ENCODE data around the gene MBD5. TPM values are rescaled to one million over a fixed set of nuclear protein-coding genes. Genes with fewer than 3 reads are reported as not detected.

MBD5 gene
- polyA plus RNA-seq, 1 donor (not counting 4 experiments of a cell fraction or from before 2014, with no cell fraction given), result 20.1 TPM

DNA sequence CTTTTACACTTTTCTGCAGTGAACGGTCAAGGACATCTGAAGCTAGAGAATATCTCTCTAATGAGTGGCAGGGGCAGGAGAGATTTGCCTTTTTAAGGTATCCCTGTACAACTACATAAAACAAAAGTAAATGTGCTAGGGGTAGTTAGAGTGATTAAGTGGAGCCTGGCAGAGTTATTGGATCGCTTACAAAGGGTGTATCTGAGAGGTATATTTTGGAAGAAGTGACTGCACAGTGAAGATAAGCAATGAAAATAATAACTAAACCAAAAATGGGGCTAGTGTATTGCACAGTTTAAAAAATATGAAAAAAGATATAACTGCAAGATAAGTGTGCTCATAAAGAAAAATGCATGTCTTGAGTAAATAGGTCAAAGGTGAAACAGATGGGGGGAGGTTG lies 430.2 kb downstream of the MBD5 start:
- no peaks in the 10 kb centered on the region for H3K79me2 ChIP-seq (ENCODE audit: control insufficient read depth, insufficient read depth, low read length)
- no peak overlapping the region for H3K27ac ChIP-seq (ENCODE audit: control insufficient read depth, insufficient read depth, low read length)
- FAIRE-seq (no peak), DNase-seq (ENCODE audit: low read depth, low spot score) (no peak)
- dilution Hi-C loops (cut with MboI; ENCODE audit: extremely low pct_ligation_motif_present, low sequenced_read_pairs), result no loop called here
- H3K4me3 ChIP-seq (ENCODE audit: control insufficient read depth in 2 of 3, extremely low read depth in 1 of 3, insufficient read depth in 2 of 3, low read depth in 1 of 3, low read length in 3 of 3), result no peak overlapping the region
- H3K9me1 ChIP-seq (ENCODE audit: control insufficient read depth, extremely low read depth, insufficient read depth, low read length), result no peaks in the 10 kb centered on the region
- TF ChIP-seq EZH2 (IDR thresholded peaks at IDR 0.05; ENCODE audit: low read length), result no peak
- TF ChIP-seq, protein P1, sequence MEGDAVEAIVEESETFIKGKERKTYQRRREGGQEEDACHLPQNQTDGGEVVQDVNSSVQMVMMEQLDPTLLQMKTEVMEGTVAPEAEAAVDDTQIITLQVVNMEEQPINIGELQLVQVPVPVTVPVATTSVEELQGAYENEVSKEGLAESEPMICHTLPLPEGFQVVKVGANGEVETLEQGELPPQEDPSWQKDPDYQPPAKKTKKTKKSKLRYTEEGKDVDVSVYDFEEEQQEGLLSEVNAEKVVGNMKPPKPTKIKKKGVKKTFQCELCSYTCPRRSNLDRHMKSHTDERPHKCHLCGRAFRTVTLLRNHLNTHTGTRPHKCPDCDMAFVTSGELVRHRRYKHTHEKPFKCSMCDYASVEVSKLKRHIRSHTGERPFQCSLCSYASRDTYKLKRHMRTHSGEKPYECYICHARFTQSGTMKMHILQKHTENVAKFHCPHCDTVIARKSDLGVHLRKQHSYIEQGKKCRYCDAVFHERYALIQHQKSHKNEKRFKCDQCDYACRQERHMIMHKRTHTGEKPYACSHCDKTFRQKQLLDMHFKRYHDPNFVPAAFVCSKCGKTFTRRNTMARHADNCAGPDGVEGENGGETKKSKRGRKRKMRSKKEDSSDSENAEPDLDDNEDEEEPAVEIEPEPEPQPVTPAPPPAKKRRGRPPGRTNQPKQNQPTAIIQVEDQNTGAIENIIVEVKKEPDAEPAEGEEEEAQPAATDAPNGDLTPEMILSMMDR (optimal IDR thresholded peaks at IDR 0.05 in 1 of 3, IDR thresholded peaks at IDR 0.05 in 1 of 3, conservative IDR thresholded peaks at IDR 0.05 in 1 of 3; ENCODE audit: extremely low read depth in 1 of 3, insufficient read depth in 2 of 3, low read length in 3 of 3), result no peak
- no peaks in the 10 kb centered on the region for H3K9me3 ChIP-seq (ENCODE audit: control insufficient read depth, low read depth, low read length)
- no peaks in the 10 kb centered on the region for H3K4me1 ChIP-seq (ENCODE audit: control insufficient read depth, extremely low read depth, insufficient read depth, low read length)
- H3K36me3 ChIP-seq (ENCODE audit: control insufficient read depth in 2 of 2, extremely low read depth in 1 of 2, insufficient read depth in 2 of 2, low read length in 2 of 2), result no peaks in the 10 kb centered on the region
- no peak overlapping the region for H3K4me2 ChIP-seq (ENCODE audit: control insufficient read depth, extremely low read depth, insufficient read depth, low read depth, low read length)
- no peak overlapping the region for H2AFZ ChIP-seq (ENCODE audit: control insufficient read depth, low read length)
- no peaks in the 10 kb centered on the region for H3K27me3 ChIP-seq (ENCODE audit: control insufficient read depth, extremely low read depth, insufficient read depth, low read length)
- H4K20me1 ChIP-seq (ENCODE audit: control insufficient read depth, extremely low read depth, insufficient read depth, low read length), result no peaks in the 10 kb centered on the region
- no peak overlapping the region for H3K9ac ChIP-seq (ENCODE audit: control insufficient read depth, extremely low read depth, insufficient read depth, low read length)

DNA sequence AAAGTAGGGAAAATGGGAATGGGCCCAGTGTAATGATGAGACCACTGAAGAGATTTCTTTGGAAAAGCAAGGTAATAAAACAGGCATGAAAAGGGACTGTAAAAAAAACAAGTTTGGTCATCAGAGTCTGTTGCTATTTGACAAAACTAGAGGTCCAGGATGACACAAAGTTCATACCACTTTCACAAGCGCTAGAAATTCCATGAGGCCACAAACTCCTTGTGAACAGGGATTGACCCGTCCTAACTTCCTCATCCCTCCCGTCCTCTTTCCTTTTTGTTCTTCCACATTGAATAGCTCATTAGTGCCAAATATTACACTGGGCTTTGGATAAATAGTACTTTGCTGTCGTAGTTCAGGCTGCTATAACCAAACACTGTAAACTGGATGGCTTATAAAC lies 434.9 kb downstream of the MBD5 start:
- dilution Hi-C loops (cut with MboI; ENCODE audit: extremely low pct_ligation_motif_present, low sequenced_read_pairs), result no loop called here
- FAIRE-seq, result no peak
- H3K4me1 ChIP-seq (ENCODE audit: control insufficient read depth, extremely low read depth, insufficient read depth, low read length), result no peaks in the 10 kb centered on the region

More for the DNA sequence above, 434.9 kb downstream of the MBD5 start:
- Histone ChIP-seq H3K79me2 (ENCODE audit: control insufficient read depth, insufficient read depth, low read length) (no peaks in the 10 kb centered on the region), H3K9me1 (ENCODE audit: control insufficient read depth, extremely low read depth, insufficient read depth, low read length) (no peaks in the 10 kb centered on the region), H3K4me3 (ENCODE audit: control insufficient read depth in 2 of 3, extremely low read depth in 1 of 3, insufficient read depth in 2 of 3, low read depth in 1 of 3, low read length in 3 of 3) (no peak overlapping the region), H3K27ac (ENCODE audit: control insufficient read depth, insufficient read depth, low read length) (no peak overlapping the region), H3K27me3 (ENCODE audit: control insufficient read depth, extremely low read depth, insufficient read depth, low read length) (no peaks in the 10 kb centered on the region), H3K36me3 (ENCODE audit: control insufficient read depth in 2 of 2, extremely low read depth in 1 of 2, insufficient read depth in 2 of 2, low read length in 2 of 2) (no peaks in the 10 kb centered on the region), H3K9ac (ENCODE audit: control insufficient read depth, extremely low read depth, insufficient read depth, low read length) (no peak overlapping the region), H4K20me1 (ENCODE audit: control insufficient read depth, extremely low read depth, insufficient read depth, low read length) (no peaks in the 10 kb centered on the region), H3K4me2 (ENCODE audit: control insufficient read depth, extremely low read depth, insufficient read depth, low read depth, low read length) (no peak overlapping the region), H3K9me3 (ENCODE audit: control insufficient read depth, low read depth, low read length) (no peaks in the 10 kb centered on the region), H2AFZ (ENCODE audit: control insufficient read depth, low read length) (no peak overlapping the region)
- DNase-seq (ENCODE audit: low read depth, low spot score), result no peak
- no peak for TF ChIP-seq EZH2 (IDR thresholded peaks at IDR 0.05; ENCODE audit: low read length)
- TF ChIP-seq, protein P1 (optimal IDR thresholded peaks at IDR 0.05 in 1 of 3, IDR thresholded peaks at IDR 0.05 in 1 of 3, conservative IDR thresholded peaks at IDR 0.05 in 1 of 3; ENCODE audit: extremely low read depth in 1 of 3, insufficient read depth in 2 of 3, low read length in 3 of 3), result no peak
